NCI-H146 treated with DMSO at 0.1 percent for 48 hours (cell line): Measurements from ENCODE around the gene ABCC9.
"Not testable (repeated sequence)": the region's sequence is repeated elsewhere in the genome, so short reads cannot be mapped to it uniquely, and the experiment has no call there.

ENCODE experiments used
- DNase-seq: peaks from one replicate; lab custom pipeline; 2025; ENCODE audit not compliant: unreplicated experiment; lab: John Stamatoyannopoulos, UW

ABCC9 gene

DNA sequence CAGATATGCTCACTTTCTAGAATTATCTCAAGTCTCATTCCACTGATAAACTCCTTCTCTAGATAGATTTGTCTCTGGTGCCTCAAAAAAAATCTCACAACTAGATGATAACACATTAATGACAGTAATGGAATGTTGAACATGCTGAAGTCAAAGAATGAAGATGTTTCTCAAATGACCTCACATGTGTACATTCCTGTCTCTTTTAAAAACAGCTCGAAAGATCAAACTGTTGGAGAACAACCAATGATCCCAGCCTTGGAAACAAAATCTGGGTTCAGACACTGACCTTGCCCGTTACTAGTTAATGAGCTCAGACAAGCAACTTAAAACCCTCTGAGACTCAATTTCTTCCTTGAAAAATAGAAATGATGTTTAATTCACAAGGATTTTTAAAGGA lies 122.0 kb downstream of the ABCC9 start:
- no peak for DNase-seq

DNA sequence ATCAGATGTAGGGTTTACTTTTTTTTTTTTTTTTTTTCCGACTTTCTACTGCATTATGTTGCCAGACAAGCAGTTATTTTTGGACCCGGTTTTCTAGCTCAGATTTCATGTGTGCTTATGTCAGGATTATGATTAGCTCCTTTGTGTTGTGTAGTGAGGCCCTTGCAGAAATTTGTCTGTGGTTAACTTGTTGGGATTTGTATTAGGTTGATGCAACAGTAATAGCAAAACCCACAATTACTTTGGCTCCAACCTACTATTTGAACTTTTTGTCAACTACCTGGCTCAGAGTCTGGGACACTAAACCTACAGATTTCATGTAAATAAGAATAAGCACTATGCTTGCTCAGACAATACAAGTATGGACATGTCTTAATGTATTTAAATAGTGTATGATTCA lies 122.6 kb downstream of the ABCC9 start:
- no peak for DNase-seq

DNA sequence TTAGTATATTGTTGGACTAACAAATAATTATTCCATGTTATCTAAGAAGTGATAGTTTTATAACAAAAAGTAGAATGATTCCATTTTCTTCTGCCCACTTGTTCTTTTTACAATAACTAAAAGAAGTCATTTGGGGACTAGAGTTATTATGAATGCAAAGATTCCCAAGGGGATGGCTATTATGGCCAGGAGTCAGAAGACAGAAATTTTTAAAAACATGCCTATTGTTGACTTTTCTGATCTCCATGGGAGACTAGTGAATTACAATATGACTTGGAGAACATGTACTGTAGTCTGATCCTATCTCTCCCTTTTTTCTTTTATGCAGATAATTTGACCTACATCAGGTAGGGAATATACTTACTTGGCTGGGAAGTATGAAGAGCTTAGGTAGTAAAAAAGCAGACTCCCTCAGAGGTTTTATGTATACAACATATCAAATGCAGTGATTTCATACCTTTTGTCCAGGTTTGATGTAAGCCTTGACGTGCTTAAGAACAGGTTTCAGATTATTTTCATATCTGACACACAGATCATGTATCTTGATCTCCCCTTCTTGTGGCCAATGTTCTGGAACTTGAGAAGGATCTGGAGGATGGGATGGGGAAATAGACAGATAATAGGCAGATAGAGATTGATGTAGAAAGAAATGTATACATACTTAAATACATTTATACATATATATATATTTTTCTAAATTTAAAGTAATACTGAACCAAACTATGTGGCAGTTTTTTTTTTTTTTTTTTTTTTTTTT lies 125.7 kb downstream of the ABCC9 start:
- DNase-seq: no peak

DNA sequence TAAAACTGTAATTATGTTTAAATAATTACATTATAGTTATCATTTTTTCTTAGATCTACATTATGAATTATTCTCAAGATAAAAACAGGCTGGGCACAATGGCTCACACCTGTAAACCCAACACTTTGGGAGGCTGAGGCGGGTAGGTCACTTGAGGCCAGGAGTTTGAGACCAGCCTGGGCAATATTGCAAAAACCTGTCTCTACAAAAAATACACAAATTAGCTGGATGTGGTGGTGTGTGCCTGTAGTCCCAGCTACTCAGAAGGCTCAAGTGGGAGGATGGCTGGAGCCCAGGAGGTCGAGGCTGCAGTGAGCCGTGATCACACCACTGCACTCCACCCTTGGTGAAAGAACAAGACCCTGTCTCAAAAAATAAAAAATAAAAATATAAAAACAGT lies 126.4 kb downstream of the ABCC9 start:
- no peak for DNase-seq

- no peak for DNase-seq
These were observed 126.9 kb downstream of the ABCC9 start for GRCh38 chr12:21814327-21814726.

- DNase-seq: no peak
These were observed 127.5 kb downstream of the ABCC9 start for GRCh38 chr12:21813751-21814150.

- DNase-seq: no peak
These were observed 128.1 kb downstream of the ABCC9 start for GRCh38 chr12:21813125-21813524.

DNA sequence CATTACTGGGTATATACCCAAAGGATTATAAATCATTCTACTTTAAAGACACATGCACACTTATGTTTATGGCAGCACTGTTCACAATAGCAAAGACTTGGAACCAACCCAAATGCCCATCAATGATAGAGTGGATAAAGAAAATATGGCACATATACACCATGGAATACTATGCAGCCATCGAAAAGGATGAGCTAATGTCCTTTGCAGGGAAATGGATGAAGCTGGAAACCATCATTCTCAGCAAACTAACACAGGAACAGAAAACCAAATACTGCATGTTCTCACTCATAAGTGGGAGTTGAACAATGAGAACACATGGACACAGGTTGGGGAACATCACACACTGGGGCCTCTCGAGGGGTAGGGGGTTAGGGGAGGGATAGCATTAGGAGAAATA lies 128.9 kb downstream of the ABCC9 start:
- DNase-seq: not testable (repeated sequence)

DNA sequence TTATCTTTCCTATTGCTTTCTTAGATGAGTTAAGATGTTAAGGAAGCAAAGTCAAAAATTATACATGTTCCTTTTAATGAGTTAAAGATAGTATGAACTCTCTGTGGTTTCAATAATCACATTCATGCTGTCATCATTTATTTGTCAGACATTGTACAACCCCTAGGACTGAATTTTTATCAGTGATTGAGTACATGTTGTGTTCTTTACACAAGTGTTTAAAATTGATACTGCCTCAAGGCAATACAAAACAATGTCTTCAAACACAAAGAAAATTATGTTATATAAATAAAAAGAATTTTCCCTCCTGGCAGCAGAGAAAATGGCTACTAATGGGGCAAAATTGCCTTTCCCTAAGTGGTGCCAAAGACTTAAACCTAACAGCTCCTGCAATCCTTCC lies 132.1 kb downstream of the ABCC9 start:
- DNase-seq: no peak

DNA sequence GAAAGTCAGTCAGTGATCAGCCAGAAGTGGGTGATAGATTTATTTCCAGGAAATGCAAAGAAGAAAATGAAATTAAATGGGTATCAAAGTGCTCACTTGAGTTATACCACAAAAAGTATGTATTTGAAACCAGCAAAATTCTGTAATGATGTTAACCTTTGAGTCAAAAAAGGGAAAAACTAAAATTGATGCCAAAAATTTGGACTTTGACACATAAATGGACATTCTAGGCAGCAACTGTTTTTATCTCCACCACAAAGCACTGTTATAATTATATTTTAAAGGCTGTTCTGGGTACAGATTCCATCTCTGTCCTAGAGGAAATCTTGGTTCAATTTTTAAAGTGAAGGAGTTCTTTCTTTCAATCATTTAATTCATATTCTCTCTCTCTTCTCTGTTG lies 135.0 kb downstream of the ABCC9 start:
- no peak for DNase-seq

GRCh38 chr12:21801522-21802288 lies 139.5 kb downstream of the ABCC9 start:
- DNase-seq: no peak

- DNase-seq: no peak
These were observed 141.2 kb downstream of the ABCC9 start for GRCh38 chr12:21800011-21800410.

- DNase-seq: no peak
These were observed 143.7 kb downstream of the ABCC9 start for GRCh38 chr12:21797539-21797938.

- DNase-seq: no peak
These were observed 145.4 kb downstream of the ABCC9 start for GRCh38 chr12:21795648-21796328.

- not testable (repeated sequence) for DNase-seq
These were observed 146.2 kb downstream of the ABCC9 start for GRCh38 chr12:21794807-21795595.

GRCh38 chr12:21789687-21790086 lies 151.5 kb downstream of the ABCC9 start:
- DNase-seq: not testable (repeated sequence)

DNA sequence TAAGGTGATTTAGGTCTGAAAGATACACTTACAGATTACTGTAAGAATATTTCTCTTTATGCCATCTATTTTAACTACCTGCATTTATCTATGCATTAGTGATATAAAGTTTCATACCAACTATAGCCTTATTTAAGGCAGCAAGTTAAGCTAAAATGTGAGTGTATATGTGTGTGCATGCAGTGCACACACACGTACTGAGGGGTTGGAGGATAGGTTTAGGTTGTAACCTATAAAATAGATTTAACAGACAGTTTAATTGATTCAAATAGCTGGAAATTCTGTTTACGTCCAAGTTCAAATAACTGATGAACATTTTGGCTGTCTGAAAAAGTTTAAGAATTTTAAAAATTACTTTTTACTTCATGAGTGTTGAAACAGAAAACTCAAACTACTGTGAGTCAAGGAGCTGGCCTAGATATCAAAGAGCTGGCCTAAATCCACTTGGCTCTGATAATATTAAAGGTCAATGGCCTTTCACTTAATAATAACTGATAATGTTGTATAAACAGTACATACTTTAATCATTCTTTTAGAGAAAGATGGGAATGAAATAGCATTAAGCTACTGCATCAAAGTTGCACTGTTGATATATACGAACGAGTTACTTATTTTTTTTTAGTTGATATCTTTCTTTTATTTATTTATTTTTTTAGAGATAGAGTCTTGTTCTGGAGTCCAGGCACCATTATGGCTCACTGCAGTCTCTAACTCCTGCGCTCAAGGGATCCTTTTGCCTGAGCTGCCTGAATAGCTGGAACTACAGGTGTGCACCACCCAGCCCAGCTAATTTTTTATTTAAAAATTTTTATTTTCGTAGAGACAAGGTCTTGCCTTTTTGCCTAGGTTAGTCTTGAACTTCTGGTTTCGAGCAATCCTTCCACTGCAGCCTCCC lies 152.9 kb downstream of the ABCC9 start:
- no peak for DNase-seq

DNA sequence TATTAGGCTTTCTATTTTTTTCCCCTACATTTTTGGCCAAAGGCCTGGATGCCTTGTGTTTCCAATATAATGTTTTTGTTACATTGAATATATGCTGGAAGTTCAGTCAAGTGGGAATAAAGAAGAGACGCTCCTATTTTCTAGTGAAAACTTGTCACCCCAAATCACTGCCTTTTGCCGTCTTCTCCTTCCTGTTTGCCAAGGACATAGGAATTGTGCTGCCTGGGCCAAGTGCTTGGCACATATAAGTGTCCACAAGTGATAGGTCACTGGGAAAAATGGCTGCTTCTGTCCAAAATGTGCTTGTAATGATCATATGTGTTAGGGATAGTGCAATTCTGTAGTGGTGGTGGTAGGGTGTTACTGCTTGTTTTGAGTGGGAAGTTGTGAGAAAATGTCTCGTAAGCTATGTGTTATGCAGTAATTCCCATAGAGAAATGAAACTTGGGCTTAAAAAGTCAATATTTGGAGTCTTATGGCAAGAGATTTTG lies 155.1 kb downstream of the ABCC9 start:
- no peak for DNase-seq

- not testable (repeated sequence) for DNase-seq
These were observed 158.5 kb downstream of the ABCC9 start for GRCh38 chr12:21782723-21783122.

GRCh38 chr12:21780786-21781185 lies 160.4 kb downstream of the ABCC9 start:
- no peak for DNase-seq
